HG02763 (cell line): ENCODE data around the gene XIST.
"Not testable (repeated sequence)": the region's sequence is repeated elsewhere in the genome, so short reads cannot be mapped to it uniquely, and the experiment has no call there.

Source experiments
- ATAC-seq: cut with Tn5 transposase; IDR thresholded peaks from one replicate; pipeline ENCODE4 v1.9.1; 2021; ENCODE audit warnings: mild to moderate bottlenecking, moderate library complexity; ENCODE audit not compliant: unreplicated experiment

XIST gene

DNA sequence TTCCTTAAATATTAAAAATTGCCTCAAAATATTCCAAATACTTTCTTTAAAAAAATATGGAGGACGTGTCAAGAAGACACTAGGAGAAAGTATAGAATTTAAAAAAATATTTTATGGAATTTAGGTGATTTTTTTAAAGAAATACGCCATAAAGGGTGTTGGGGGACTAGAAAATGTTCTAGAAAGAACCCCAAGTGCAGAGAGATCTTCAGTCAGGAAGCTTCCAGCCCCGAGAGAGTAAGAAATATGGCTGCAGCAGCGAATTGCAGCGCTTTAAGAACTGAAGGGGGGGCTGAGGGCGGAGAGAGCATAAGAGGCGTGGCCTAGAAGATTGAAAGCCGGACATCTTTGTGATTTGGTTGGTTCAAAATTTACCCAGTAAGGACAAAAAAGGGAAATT lies at the start of gene XIST:
Gene XIST, minus strand, starts transcription at position 248 of the 400 bp plus-strand sequence.
- ATAC-seq = no peak

DNA sequence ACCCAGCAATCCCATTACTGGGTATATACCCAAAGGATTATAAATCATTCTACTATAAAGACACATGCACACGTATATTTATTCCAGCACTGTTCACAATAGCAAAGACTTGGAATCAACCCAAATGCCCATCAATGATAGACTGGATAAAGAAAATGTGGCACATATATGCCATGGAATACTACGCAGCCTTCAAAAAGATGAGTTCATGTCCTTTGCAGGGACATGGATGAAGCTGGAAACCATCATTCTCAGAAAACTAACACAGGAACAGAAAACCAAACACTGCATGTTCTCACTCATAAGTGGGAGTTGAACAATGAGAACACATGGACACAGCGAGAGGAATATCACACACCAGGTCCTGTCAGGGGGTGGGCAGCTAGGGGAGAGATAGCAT lies 45.8 kb upstream of the XIST start:
- not testable (repeated sequence) for ATAC-seq

DNA sequence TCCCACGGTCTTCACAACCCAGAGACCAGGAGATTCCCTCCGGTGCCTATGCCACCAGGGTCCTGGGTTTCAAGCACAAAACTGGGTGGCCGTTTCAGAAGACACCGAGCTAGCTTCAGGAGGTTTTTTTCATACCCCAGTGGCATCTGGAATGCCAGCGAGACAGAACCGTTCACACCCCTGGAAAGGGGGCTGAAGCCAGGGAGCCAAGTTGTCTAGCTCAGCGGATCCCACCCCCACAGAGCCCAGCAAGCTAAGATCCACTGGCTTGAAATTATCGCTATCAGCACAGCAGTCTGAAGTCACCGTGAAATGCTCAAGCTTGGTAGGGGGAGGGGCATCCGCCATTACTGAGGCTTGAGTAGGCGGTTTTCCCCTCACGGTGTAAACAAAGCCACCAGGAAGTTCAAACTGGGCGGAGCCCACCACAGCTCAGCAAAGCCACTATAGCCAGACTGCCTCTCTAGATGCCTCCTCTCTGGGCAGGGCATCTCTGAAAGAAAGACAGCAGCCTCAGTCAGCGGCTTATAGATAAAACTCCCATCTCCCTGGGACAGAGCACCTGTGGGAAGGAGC lies 40.1 kb upstream of the XIST start:
- ATAC-seq = not testable (repeated sequence)

DNA sequence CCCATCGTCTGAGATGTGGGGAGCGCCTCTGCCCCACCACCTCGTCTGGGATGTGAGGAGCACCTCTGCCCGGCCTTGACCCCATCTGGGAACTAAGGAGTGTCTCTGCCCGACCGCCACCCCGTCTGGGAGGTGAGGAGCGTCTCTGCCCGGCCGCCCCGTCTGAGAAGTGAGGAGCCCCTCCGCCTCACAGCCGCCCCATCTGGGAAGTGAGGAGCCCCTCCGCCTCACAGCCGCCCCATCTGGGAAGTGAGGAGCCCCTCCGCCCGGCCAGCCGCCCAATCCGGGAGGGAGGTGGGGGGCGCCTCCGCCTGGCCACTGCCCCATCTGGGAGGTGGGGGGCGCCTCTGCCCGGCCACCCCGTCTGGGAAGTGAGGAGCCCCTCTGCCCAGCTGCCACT lies 29.7 kb upstream of the XIST start:
- ATAC-seq = not testable (repeated sequence)

DNA sequence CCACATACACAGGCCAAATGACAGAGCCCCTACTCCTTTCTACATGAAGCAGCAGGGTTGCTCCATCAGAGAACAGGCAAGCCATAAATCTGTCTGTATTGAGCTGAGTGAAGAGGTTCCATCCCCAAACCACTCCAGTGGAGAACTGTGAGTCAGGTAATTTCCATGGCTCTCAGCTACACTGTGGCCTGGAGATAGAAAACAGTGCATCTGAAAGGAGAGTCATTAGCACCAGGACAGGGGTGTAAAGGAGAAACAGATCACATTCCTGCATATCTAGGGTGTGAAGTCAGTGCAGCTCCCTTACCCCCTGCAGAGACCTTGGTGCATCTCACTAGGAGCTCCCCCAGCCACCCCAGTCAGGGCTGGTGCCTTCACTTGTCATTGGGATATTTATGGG lies 25.2 kb upstream of the XIST start:
- no peak for ATAC-seq

DNA sequence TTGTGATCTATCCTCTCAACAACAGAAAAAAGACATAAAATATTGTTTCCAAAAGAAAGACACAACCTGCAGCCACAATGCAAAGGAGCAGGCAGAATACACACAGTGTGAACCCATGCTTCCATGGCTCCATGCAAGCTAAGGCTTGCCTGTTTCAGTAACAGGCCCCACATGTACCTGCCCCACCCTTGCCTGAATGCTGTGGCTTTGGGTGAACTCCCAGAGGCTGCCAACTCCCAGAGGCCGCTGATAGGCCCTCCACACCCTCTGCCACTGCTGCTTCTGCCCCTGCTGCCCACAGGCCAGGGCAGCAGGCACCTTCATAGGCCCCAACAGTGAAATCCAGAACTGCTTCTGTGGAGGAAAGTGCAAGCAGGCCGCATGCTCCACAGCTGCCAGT lies 24.4 kb upstream of the XIST start:
- no peak for ATAC-seq

DNA sequence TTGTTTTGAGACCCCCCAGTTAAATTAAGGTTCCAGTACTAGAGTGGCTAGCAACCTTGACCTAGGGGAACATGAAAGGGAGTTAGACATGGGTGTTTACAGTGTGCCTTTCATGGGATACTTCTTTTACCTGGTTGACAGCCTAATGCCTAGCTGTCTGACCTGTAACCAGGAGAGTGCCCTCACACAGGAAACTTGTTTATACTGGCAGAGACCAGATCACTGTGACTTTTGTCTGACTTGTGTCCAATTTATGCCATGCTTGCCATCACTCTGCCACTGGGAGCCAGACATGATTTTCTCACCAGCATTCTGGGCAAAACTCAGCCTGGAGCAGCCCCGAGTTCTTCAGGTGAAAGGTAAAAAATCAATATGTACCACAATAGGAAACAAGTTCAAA lies 16.4 kb upstream of the XIST start:
- ATAC-seq = no peak

DNA sequence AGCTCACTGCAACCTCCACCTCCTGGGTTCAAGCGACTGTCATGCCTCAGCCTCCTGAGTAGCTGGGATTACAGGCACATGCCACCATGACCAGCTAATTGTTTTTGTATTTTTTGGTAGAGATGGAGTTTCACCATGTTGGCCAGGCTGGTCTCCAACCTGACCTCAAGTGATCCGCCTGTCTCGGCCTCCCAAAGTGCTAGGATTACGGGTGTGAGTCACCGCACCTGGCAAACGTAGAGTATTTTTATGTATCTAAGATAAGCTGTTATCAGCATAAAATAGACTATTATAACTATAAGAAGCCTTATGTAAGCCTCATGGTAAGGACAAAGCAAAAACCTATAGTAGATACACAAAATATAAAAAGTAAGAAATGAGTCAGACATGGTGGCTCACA lies 14.6 kb upstream of the XIST start:
- ATAC-seq = no peak

DNA sequence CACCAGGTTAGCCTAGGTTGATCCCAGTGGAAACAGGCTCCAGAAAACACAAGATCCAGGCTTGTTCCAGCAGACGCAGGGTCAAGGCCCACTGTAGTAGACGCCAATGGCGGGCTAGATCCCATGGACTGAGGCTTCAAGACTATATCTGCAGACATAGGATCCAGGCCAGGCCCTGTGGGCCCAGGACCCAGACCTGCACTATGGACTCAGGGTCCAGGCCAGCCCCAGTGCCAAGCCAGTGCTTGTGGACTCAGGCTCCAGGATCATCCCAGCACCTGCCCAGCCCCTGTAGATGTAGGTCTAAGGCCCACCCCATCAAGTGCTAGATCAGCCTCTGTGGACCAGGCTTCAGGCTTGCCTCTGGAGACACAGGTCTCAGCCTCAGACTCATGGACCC lies 11.3 kb upstream of the XIST start:
- ATAC-seq = no peak

DNA sequence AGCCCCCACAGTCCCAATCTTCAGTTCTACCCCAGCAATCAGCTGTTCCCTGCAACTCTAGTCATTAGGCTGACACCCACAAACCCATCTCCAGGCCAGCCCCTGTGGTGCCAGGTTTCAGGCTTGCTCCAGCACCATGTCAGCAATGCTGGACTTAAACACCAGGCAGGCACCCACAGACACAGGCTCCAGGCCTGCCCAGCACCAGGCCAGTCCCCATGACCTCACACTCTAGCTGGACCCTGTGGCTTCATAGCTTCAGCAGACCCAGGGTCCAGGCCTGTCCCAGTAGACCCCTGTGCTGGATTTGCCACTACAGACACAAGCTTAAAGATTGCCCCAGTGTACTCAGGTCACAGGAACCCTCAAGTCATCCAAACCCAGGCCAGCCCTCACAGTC lies 10.8 kb upstream of the XIST start:
- ATAC-seq = no peak

DNA sequence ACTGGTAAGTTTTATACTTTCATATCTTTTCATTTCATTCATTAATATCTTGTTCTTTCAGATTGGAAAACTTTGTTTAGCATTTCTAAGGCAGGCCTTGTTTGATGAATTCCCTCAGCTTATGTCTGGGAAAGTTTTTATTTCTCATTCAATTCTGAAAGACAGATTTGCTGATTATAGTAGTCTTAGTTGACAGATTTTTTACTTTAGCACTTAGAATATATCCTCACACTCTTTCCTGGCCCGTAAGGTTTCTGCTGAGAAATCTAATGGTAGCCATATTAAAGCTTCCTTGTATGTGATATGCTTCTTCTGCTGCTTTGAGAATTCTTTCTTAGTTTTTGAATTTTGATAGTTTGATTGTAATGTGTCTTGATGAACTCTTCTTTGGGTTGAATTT lies 7.1 kb upstream of the XIST start:
- ATAC-seq = no peak

DNA sequence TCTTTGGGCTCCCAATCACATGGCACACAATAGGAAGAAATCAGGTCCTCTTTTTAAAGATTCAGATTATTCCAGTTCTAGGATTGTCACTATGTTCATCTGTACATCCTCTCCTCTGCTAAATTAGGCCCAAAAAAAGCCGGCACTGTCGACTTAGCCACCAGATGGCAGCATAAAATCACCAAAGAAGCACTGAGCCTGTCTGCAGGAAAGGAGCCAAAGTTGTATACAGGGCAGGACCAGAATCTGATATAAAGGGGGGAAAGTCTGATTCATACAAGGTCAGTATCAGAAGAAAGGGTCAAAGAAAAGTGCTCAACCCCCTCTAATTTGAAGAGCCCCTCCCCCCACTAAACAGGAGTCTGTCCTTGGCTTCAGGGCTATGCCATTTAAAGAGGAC lies 3.0 kb upstream of the XIST start:
- ATAC-seq = no peak

DNA sequence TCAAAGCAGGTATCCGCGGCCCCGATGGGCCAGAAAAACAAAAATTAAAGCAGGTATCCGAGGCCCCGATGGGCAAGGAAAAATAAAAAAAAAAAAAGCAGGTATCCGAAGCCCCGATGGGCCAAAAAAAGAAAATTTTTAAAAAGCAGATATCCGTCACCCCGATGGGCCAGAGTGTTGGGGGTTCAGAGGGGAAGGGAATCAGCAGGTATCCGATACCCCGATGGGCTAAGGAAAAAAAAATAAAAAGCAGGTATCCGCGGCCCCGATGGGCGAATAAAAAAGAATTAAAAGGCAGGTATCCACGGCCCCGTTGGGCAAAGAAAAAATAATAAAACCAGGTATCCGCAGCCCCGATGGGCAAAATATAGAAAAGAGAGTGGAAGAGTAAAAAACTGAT lies 492 bp downstream of the XIST start:
- no peak for ATAC-seq

DNA sequence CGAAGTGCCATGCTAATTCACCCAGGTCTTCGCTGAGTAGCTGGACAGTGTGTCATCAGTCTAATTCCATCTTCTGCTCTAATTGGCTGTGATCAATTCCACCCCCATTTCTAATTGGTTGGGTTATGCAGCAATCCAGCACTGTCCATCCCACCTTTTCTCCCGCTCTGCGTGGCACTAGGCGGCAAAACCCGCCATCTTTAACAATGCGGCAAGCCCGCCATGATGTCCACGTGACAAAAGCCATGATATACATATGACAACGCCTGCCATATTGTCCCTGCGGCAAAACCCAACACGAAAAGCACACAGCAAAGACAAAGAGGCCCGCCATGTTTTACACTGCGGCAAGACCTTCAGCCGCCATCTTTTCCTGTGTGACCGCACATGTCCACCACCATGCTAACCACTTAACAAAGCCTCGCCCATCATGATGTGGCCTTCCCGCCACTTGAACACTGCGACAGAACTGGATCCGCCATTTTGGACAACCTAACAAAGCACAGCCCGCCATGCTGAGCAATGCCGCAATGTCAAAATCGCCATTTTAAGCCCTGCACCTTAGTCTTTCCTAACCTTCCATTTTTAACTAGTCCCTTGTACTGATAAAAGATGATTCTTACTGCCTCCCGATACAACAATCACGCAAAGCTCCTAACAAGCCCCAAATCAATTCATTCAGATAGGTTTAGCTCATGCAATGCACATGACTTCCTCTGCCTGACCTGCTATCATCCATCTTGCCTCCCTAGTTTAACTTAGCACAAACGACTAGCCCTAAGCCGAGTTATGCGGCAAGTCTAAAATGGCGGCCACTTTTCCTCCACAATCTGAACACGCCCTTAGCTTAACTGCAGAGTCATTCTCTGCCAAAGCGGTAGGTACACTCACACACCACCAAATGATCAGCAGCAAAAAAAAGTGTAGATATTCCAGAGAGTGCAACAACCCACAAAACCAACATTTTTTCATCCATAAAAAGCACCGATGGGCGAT lies 1.2 kb downstream of the XIST start:
- peak; percentile 75 for ATAC-seq

DNA sequence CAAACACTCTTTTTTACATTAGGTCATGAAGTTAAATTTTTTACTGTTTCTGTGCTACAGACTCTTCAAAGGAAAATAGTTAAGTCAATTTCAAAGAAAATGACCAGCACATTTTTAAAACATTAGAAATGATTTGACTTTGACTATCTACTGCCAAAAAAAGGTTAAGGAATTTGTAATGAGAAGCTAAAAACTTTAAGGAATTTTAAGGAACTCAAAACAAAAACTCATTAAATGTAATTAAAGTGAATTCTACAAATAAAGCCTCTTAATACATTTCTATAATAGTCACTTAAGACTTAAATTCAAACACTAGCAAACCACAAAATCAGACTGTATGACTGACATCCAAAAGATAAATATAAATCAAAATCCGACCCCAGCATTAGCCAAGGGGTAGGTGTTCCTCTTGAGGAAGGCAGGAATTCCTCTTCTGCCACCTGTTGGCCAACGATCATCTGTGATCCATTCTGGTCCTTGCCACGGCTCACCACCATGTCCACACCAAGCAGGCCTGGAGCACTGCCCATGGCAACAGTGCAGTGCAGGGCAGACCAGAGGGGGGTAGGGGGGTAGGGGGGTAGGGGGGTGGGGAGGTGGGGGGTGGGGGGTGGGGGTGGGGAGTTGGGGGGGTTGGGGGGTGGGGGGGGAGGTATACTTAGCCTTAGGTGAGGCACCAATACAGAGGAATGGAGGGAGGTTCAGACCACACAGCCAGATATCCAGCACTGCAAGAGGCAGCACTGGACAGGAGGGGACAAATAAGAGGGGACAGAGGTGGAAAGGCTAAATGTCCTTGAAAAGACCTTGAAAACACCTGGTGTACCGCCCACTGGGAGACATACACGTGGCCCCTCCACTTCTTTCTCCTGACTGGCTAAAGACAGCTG lies 2.1 kb downstream of the XIST start:
- no peak for ATAC-seq

DNA sequence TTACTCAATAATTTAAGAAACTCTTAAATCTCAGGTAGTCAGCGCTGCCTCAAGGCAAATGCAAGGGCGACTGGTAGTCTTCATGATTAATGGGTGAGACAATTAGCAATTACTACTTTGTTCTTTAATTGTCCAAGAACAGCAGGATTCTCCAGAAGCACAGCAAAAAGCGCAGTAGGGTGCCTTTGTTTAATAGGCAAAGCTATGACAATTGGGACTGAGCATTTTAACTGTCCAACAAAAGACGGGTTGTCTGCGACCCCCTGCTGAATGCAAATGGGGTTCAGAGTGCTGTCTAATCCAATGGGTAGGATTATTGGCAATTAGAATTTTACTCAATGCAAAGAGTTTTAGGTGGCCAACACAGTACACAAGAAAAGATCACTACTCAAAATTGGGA lies 3.4 kb downstream of the XIST start:
- no peak for ATAC-seq

DNA sequence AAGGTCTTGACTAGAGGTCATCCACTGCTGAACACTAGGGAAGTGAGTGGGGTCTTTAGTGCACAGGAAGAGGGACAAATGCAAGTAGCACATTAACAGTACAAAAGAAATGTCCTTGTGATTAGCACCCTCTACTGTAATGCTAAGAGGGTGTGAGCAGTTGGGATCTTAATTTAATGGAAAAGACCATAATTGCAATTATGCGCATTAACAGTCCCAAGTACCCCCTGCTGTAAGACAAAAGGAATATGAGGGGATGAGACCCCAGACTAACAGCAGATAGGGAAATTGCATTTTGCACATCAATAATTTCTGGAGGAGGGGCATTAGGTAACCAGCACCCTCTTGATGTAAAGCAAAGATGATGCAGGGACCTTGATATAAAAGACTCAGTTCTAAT lies 4.5 kb downstream of the XIST start:
- no peak for ATAC-seq

DNA sequence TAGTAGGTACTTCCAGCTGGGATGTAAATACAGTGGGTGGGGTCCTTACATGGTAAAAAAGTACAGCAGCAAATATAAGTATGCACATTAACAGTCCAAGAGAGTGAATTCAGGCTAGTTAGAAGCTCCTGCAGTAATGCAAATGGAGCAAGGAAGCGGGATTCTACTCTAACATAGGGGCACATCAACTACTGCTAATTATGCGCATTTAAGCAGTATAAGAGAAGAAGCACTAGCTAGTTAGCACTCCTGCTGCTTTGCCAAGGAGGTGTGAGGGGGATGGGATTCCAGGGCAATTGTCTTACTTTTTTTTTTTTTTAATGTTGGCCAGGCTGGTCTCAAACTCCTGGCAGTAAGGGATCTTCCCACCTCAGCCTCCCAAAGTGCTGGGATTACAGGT lies 5.4 kb downstream of the XIST start:
- ATAC-seq = no peak

DNA sequence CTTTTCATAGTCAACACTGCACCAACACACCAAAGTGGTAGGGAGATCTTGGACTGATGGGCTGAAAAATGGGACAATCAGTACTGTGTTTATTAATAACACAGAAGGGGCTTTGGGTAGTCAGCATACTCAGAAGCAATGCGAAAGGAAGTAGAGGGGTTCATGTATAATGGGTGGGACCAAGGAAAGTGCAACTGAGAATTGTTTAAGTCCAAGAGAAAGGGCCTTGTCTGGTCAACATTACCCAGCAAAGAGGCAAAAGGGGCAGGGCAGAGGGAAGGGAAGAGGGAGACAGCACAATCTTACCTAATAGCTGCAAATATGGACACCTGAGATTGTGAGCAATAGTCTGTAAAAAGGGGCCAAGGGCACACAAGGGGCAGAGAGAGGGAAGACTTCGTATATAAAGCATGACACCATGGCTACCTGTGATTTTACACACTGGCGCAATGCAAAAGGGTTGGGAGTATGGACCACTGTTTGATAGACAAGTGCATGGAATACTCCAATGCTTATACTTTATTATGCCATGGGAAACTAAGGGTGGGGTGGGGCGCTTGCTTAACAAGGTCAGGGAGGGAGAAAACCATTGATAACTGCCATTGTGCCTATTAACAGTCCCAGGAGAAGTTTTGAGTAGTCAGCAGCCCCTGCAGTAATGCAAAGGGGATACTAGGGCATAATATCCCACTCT lies 9.8 kb downstream of the XIST start:
- no peak for ATAC-seq

DNA sequence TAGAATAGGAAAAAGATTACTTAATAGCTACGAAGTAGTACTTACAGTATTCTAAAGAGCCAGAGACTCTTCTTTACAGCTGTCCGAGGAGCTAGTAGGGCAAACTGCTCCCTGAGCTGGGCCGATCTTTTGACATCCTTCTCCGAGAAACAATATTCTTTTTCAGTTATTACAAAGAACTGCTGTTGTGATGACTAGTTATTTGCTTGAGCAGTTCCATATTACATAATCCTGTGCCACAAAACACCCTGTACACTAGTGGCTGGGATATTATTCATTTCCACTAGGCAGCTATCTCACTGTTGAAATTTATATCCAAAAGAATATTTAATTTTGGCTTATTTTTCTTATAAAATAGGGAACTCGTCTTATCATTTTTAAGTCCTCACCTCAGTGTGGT lies 11.2 kb downstream of the XIST start:
- no peak for ATAC-seq
